Lower lobe of right lung (tissue), 2 donors: Measurements from ENCODE around the gene EFHC1. TPM values are rescaled to one million over a fixed set of nuclear protein-coding genes. Genes with fewer than 3 reads are reported as not detected.
A peak's percentile ranks its signal among the peaks of the same experiment; 100 is the strongest.

ENCODE experiments used
- ATAC-seq, 2 donors: fragments of 200-7000 bp; cut with Tn5 transposase; one replicate each; pipeline ENCODE4 v1.9.1; 2020 to 2022; ENCODE audit warnings: mild to moderate bottlenecking in 2 of 2, moderate library complexity in 2 of 2
- DNase-seq: peaks from one replicate; pipeline ENCODE4 v3.0.0-alpha.2; 2020
- H3K27ac ChIP-seq: fragments of 200-600 bp; one replicate; pipeline ENCODE4 v1.8.0; 2022
- H3K27me3 ChIP-seq: fragments of 200-600 bp; one replicate; pipeline ENCODE4 v1.8.0; 2022; ENCODE audit warnings: low read depth
- H3K36me3 ChIP-seq: fragments of 200-600 bp; one replicate; pipeline ENCODE4 v1.8.0; 2022; ENCODE audit warnings: mild to moderate bottlenecking
- H3K4me1 ChIP-seq: fragments of 200-600 bp; one replicate; pipeline ENCODE4 v1.8.0; 2022
- H3K4me3 ChIP-seq: fragments of 200-600 bp; one replicate; pipeline ENCODE4 v1.8.0; 2022; ENCODE audit warnings: mild to moderate bottlenecking
- H3K9me3 ChIP-seq: fragments of 200-600 bp; one replicate; pipeline ENCODE4 v1.8.0; 2022
- CTCF ChIP-seq: fragments of 200-600 bp; IDR thresholded peaks from one replicate; pipeline ENCODE4 v1.8.0; 2022; ENCODE audit warnings: antibody characterized with exemption, mild to moderate bottlenecking
- intact Hi-C: fragments of 100-400 bp; cut with DNase I; formaldehyde crosslinking; loops from one replicate; pipeline ENCODE4 v1.11.0; 2022
- total RNA-seq: library from RNA; stranded (reverse); fragmentation: NEBNext Ultra II Directional; extraction: Animal tissue kit (Norgen Biotek cat#: 25700); gene quantifications from one replicate; pipeline ENCODE4 v1.2.1, GENCODE V29; 2021
- donor health status: DM: no; HTN: yes; CAD: no; lungs with severe emphysema.

The EFHC1 gene
- total RNA-seq, 1 donor from 2014 or later = 42.2 TPM

GRCh38 chr6:52392944-52393343, 27.2 kb upstream of the EFHC1 start:
- peaks cover 20% of the 10 kb centered on the region for H3K4me1 ChIP-seq
- no peaks in the 10 kb centered on the region for H3K36me3 ChIP-seq
- DNase-seq (no peak), ATAC-seq (no peak)
- TF ChIP-seq CTCF = no peak
- no peak overlapping the region for H3K4me3 ChIP-seq
- intact Hi-C loops = no loop called here
- H3K27me3 ChIP-seq = no peaks in the 10 kb centered on the region
- no peak overlapping the region for H3K27ac ChIP-seq
- H3K9me3 ChIP-seq = no peaks in the 10 kb centered on the region

GRCh38 chr6:52393780-52394179, 26.4 kb upstream of the EFHC1 start:
- H3K4me1 ChIP-seq = peaks cover 21% of the 10 kb centered on the region
- ATAC-seq (no peak), DNase-seq (no peak)
- H3K4me3 ChIP-seq = no peak overlapping the region
- H3K36me3 ChIP-seq = no peaks in the 10 kb centered on the region
- no peaks in the 10 kb centered on the region for H3K27me3 ChIP-seq
- intact Hi-C loops = no loop called here
- H3K9me3 ChIP-seq = no peaks in the 10 kb centered on the region
- no peak overlapping the region for H3K27ac ChIP-seq
- TF ChIP-seq CTCF = no peak

GRCh38 chr6:52394251-52394666, 25.9 kb upstream of the EFHC1 start:
- intact Hi-C loops = no loop called here
- no peak for TF ChIP-seq CTCF
- no peak for ATAC-seq

GRCh38 chr6:52395969-52396368, 24.2 kb upstream of the EFHC1 start:
- DNase-seq = no peak
- ATAC-seq = no peak
- intact Hi-C loops = no loop called here

More at GRCh38 chr6:52394251-52394666, 25.9 kb upstream of the EFHC1 start:
- Histone ChIP-seq H3K27me3 (no peaks in the 10 kb centered on the region), H3K9me3 (no peaks in the 10 kb centered on the region), H3K27ac (no peak overlapping the region), H3K4me1 (peaks cover 19% of the 10 kb centered on the region), H3K36me3 (no peaks in the 10 kb centered on the region), H3K4me3 (no peak overlapping the region)
- DNase-seq = no peak

GRCh38 chr6:52399511-52400312, 20.4 kb upstream of the EFHC1 start:
- peaks cover 17% of the 10 kb centered on the region for H3K36me3 ChIP-seq
- no peak overlapping the region for H3K4me3 ChIP-seq
- H3K27me3 ChIP-seq = no peaks in the 10 kb centered on the region
- peaks cover 12% of the 10 kb centered on the region for H3K4me1 ChIP-seq
- ATAC-seq (peak; percentile 61 to 81), DNase-seq (no peak)
- intact Hi-C loops = loop anchor here (10.0 kb wide), 1 partner anchor 115 kb away; the partner anchor contains the start of gene MCM3
- no peak overlapping the region for H3K27ac ChIP-seq
- TF ChIP-seq CTCF = peak; percentile 80
- H3K9me3 ChIP-seq = no peaks in the 10 kb centered on the region

More at GRCh38 chr6:52395969-52396368, 24.2 kb upstream of the EFHC1 start:
- H3K36me3 ChIP-seq = no peaks in the 10 kb centered on the region
- H3K27me3 ChIP-seq = no peaks in the 10 kb centered on the region
- no peak for TF ChIP-seq CTCF
- H3K27ac ChIP-seq = no peak overlapping the region
- no peak overlapping the region for H3K4me3 ChIP-seq
- H3K9me3 ChIP-seq = no peaks in the 10 kb centered on the region
- H3K4me1 ChIP-seq = peaks cover 12% of the 10 kb centered on the region
